Smooth muscle cell (in vitro differentiated cells): ENCODE results near the gene PBX1. TPM values are rescaled to one million over a fixed set of nuclear protein-coding genes. Genes with fewer than 3 reads are reported as not detected.

Experiments used
- DNase-seq: peaks from one replicate; lab custom pipeline; 2025; ENCODE audit not compliant: unreplicated experiment; lab: John Stamatoyannopoulos, UW
- H2AFZ ChIP-seq: fragments of 200-600 bp; sonication (generic); 2 replicates; pipeline ENCODE4 v1.6.0; 2016; ENCODE audit warnings: antibody characterized with exemption, low read depth, mild to moderate bottlenecking
- H3F3A ChIP-seq: fragments of 200-600 bp; sonication (generic); 2 replicates; pipeline ENCODE4 v1.6.0; 2017; ENCODE audit warnings: antibody characterized with exemption, low read depth
- H3K27ac ChIP-seq: fragments of 200-600 bp; sonication (generic); 2 replicates; pipeline ENCODE4 v1.5.1; 2016; ENCODE audit warnings: low read depth, mild to moderate bottlenecking
- H3K27me3 ChIP-seq: fragments of 200-600 bp; sonication (generic); 2 replicates; pipeline ENCODE4 v1.6.1; 2016; ENCODE audit warnings: low read depth, mild to moderate bottlenecking
- H3K36me3 ChIP-seq: fragments of 200-600 bp; sonication (generic); 2 replicates; pipeline ENCODE4 v1.5.1; 2016; ENCODE audit warnings: low read depth
- H3K4me1 ChIP-seq: fragments of 200-600 bp; sonication (generic); 2 replicates; pipeline ENCODE4 v1.5.1; 2016; ENCODE audit warnings: low read depth
- H3K4me2 ChIP-seq: fragments of 200-600 bp; sonication (generic); 2 replicates; pipeline ENCODE4 v1.6.0; 2016; ENCODE audit warnings: mild to moderate bottlenecking
- H3K4me3 ChIP-seq: fragments of 200-600 bp; sonication (generic); 2 replicates; pipeline ENCODE4 v1.5.1; 2016; ENCODE audit warnings: mild to moderate bottlenecking
- H3K79me2 ChIP-seq: fragments of 200-600 bp; sonication (generic); 2 replicates; pipeline ENCODE4 v1.6.0; 2016; ENCODE audit warnings: low read depth, mild to moderate bottlenecking
- H3K9ac ChIP-seq: fragments of 200-600 bp; sonication (generic); 2 replicates; pipeline ENCODE4 v1.6.0; 2016; ENCODE audit warnings: low read depth
- H3K9me3 ChIP-seq: fragments of 200-600 bp; sonication (generic); replicated peaks from 2 replicates; pipeline ENCODE4 v1.5.1; 2016; ENCODE audit warnings: low read depth
- H4K20me1 ChIP-seq: fragments of 200-600 bp; sonication (generic); 2 replicates; pipeline ENCODE4 v1.6.0; 2016; ENCODE audit warnings: low read depth
- WGBS: methylation state at CpG from one replicate; pipeline ENCODE4 v1.1.7; 2016; ENCODE audit warnings: low lambda C conversion rate; 5-methylcytosine and 5-hydroxymethylcytosine counted together
- polyA plus RNA-seq: library from polyadenylated mRNA; unstranded; fragments of >200 nt; fragmentation: Nextera tagmentation; extraction: Ambion mirVana; gene quantifications from 2 replicates; pipeline ENCODE4 v1.2.1, GENCODE V29; 2016
- total RNA-seq: library from RNA; depleted of rRNA; stranded (reverse); fragments of >200 nt; gene quantifications from 2 replicates; pipeline ENCODE4 v1.2.3, GENCODE V29; 2014
- TF ChIP-seq, protein P1 (sequence below): fragments of 200-600 bp; sonication (generic); IDR thresholded peaks from 2 replicates; pipeline ENCODE4 v1.5.1; 2017; ENCODE audit warnings: borderline replicate concordance, mild to moderate bottlenecking, antibody characterized with exemption; ENCODE audit not compliant: insufficient read depth, poor library complexity, severe bottlenecking

PBX1 gene
- total and polyA plus RNA-seq, 2 experiments from 2014 or later = 8.1 to 70.8 TPM

DNA sequence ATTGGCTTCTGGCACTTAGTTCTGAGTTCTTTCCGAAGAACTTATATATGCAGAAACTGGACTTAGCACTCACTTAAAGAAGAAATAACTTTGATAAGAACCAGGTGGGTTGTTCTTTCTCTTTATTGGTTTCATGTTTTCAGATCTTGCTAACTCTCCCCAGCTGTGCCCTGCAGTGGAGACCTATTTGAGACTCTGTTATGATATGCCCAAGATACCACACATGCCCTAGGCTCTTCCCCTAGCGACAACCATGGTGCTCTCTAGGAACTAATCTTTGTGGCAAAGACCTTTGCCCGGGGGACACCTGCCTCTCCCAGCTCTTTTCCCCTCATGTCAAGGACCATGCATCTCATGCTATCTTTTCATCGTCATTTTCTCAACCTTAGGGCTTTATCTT, 128.8 kb downstream of the PBX1 start:
- Histone ChIP-seq H3K9me3 (no peaks in the 10 kb centered on the region), H3K79me2 (peaks cover 12% of the 10 kb centered on the region), H3K27me3 (no peaks in the 10 kb centered on the region), H3K9ac (no peak overlapping the region), H3K27ac (no peak overlapping the region), H3F3A (no peaks in the 10 kb centered on the region), H4K20me1 (no peaks in the 10 kb centered on the region), H3K4me3 (no peak overlapping the region), H3K36me3 (no peaks in the 10 kb centered on the region), H3K4me1 (peaks cover 11% of the 10 kb centered on the region), H2AFZ (no peak overlapping the region), H3K4me2 (no peak overlapping the region)
- 97% methylated on average over 4 of the region's 4 CpGs for WGBS
- DNase-seq = no peak
- TF ChIP-seq, protein P1, sequence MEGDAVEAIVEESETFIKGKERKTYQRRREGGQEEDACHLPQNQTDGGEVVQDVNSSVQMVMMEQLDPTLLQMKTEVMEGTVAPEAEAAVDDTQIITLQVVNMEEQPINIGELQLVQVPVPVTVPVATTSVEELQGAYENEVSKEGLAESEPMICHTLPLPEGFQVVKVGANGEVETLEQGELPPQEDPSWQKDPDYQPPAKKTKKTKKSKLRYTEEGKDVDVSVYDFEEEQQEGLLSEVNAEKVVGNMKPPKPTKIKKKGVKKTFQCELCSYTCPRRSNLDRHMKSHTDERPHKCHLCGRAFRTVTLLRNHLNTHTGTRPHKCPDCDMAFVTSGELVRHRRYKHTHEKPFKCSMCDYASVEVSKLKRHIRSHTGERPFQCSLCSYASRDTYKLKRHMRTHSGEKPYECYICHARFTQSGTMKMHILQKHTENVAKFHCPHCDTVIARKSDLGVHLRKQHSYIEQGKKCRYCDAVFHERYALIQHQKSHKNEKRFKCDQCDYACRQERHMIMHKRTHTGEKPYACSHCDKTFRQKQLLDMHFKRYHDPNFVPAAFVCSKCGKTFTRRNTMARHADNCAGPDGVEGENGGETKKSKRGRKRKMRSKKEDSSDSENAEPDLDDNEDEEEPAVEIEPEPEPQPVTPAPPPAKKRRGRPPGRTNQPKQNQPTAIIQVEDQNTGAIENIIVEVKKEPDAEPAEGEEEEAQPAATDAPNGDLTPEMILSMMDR = no peak

DNA sequence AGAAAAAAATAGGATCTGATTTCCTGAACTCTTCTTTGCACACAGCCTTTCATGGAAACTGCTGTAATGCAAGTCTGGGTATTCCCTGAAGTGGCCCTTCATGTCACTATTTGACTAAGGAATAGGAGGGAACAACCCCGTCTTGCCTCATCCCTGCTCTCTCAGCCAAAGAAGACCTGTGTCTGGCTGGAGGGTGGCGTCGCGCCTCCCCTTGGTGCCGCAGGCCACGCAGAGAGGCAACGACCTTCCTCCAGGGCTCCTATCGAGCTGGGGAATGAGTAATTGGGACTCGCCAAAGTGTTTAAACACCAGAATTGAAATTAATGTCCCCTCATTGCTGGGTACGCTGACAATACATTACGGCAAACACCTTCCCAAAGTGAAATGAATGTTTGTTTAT, 129.8 kb downstream of the PBX1 start:
- Histone ChIP-seq H3K4me1 (peaks cover 11% of the 10 kb centered on the region), H3K4me3 (no peak overlapping the region), H3K9ac (no peak overlapping the region), H3K9me3 (no peaks in the 10 kb centered on the region), H2AFZ (no peak overlapping the region), H3K79me2 (peaks cover 12% of the 10 kb centered on the region), H4K20me1 (no peaks in the 10 kb centered on the region), H3K27ac (no peak overlapping the region), H3F3A (no peaks in the 10 kb centered on the region), H3K36me3 (no peaks in the 10 kb centered on the region), H3K4me2 (no peak overlapping the region), H3K27me3 (no peaks in the 10 kb centered on the region)
- TF ChIP-seq, protein P1 = no peak
- WGBS = 82% methylated on average over 11 of the region's 11 CpGs
- DNase-seq = no peak

DNA sequence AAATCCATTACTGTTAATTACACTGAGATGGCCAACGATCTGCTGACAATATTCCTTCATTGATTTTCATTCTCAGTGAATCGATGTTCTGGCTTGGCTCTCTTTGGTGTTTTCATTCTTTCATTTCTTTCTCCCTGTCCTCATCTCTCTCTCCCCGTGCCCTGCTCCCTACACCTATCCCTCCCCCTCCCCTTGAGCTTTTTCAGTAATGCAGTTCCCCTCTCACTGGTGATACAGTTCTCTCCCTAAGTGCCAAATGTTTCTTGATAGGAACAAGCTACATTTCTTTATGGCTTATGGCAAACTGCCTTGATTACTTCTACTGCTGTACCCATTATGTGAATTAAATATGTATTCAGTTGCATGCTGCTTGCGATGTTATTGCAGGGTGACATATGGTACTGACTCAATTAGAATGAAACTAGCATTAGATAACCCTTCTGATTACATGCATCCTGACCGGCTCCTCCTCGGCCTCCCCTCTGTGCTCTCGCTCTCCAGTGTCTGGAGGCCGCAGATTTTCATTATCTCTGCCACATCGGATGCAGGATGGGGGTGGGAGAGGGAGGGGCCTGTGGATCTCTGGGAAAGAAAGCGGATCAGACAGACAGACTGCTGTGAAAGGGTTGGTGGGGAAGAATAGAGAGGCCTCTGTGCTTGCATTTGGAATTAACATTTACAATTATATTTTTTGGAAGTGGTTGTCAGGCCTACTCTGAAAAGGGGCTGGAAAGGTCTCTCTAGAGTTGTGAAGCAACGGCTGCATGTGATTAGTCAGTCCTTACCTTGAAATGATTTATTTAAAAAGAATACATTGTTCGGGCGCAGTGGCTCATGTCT, 130.9 kb downstream of the PBX1 start:
- no peak overlapping the region for H3K4me3 ChIP-seq
- H2AFZ ChIP-seq = no peak overlapping the region
- no peaks in the 10 kb centered on the region for H4K20me1 ChIP-seq
- H3K79me2 ChIP-seq = peaks cover 12% of the 10 kb centered on the region
- peak overlapping the region; percentile 7 for H3K27ac ChIP-seq
- 53% methylated on average over 13 of the region's 13 CpGs for WGBS
- H3K4me2 ChIP-seq = no peak overlapping the region
- H3F3A ChIP-seq = no peaks in the 10 kb centered on the region
- TF ChIP-seq, protein P1 = no peak
- no peaks in the 10 kb centered on the region for H3K36me3 ChIP-seq
- no peaks in the 10 kb centered on the region for H3K9me3 ChIP-seq
- no peak overlapping the region for H3K9ac ChIP-seq
- no peaks in the 10 kb centered on the region for H3K27me3 ChIP-seq
- peaks cover 11% of the 10 kb centered on the region for H3K4me1 ChIP-seq
- no peak for DNase-seq

DNA sequence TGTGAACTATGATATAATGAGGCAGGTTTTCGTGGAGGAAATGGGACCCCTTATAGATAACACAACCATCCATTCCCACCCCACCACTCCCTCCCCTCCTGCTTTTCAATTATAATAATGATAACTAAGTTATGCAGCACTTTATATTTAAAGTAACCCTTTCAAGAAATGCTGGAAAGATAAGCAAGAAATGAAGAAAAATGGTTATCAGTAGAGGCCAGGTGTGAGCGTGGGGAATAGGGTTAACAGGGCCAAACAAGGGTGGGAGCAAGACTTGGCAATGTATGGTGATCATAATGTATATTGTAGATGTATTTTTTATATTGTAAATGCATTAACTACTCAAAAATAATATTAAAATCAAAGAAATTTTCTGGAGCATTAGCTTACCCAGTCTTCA, 133.4 kb downstream of the PBX1 start:
- H3K79me2 ChIP-seq = peaks cover 24% of the 10 kb centered on the region
- no peaks in the 10 kb centered on the region for H3F3A ChIP-seq
- no peak overlapping the region for H3K4me3 ChIP-seq
- H3K4me2 ChIP-seq = no peak overlapping the region
- peaks cover 11% of the 10 kb centered on the region for H3K4me1 ChIP-seq
- DNase-seq = no peak
- no peak overlapping the region for H3K27ac ChIP-seq
- no peaks in the 10 kb centered on the region for H3K9me3 ChIP-seq
- H3K27me3 ChIP-seq = no peaks in the 10 kb centered on the region
- H2AFZ ChIP-seq = no peak overlapping the region
- no peak overlapping the region for H3K9ac ChIP-seq
- TF ChIP-seq, protein P1 = no peak
- 96% methylated on average over 2 of the region's 2 CpGs for WGBS
- H3K36me3 ChIP-seq = no peaks in the 10 kb centered on the region
- H4K20me1 ChIP-seq = no peaks in the 10 kb centered on the region
